HUES48 (cell line): ENCODE measurements around the gene PEAK1.

Source experiments
- H3K27ac ChIP-seq: one replicate; pipeline ENCODE4 v1.7.0; 2013; ENCODE audit warnings: low read depth, low read length, inconsistent platforms
- H3K27me3 ChIP-seq: 2 replicates; pipeline ENCODE4 v1.6.1; 2013; ENCODE audit warnings: mild to moderate bottlenecking, low read length; ENCODE audit not compliant: control insufficient read depth, insufficient read depth
- H3K36me3 ChIP-seq: 2 replicates; pipeline ENCODE4 v1.6.1; 2013; ENCODE audit warnings: low read length; ENCODE audit not compliant: control insufficient read depth, insufficient read depth
- H3K4me1 ChIP-seq: 2 replicates; pipeline ENCODE4 v1.6.1; 2013; ENCODE audit warnings: mild to moderate bottlenecking, low read length; ENCODE audit not compliant: control insufficient read depth, insufficient read depth
- H3K4me3 ChIP-seq: 2 replicates; pipeline ENCODE4 v1.5.1; 2013; ENCODE audit warnings: mild to moderate bottlenecking, low read depth, low read length
- H3K9ac ChIP-seq: 2 replicates; pipeline ENCODE4 v1.6.1; 2013; ENCODE audit warnings: mild to moderate bottlenecking, low read depth, low read length, moderate library complexity
- H3K9me3 ChIP-seq: 2 replicates; pipeline ENCODE4 v1.6.1; 2013; ENCODE audit warnings: low read length; ENCODE audit not compliant: control insufficient read depth, insufficient read depth

PEAK1 gene

DNA sequence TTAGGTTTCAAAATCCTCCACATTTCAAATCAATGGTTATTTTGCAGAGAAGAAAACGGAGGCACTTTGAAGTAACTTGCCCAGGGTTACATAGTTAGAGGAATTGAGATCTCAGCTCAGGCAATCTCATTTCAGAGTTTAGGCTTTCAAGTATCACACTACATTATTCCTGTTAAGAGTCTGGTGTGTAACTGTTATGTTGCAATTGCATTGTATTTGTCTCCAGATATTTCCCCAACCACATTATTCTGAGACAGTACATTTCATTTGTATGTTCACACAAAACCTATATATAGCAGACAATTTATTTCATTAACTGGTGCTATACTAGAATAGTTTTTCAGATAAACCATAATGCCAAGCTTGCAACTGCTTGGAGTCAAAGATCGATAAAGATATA, 194.8 kb downstream of the PEAK1 start:
- H3K36me3 ChIP-seq, result no peaks in the 10 kb centered on the region
- no peak overlapping the region for H3K4me3 ChIP-seq
- no peaks in the 10 kb centered on the region for H3K9me3 ChIP-seq
- no peaks in the 10 kb centered on the region for H3K27me3 ChIP-seq
- H3K9ac ChIP-seq, result no peak overlapping the region
- peaks cover 19% of the 10 kb centered on the region for H3K4me1 ChIP-seq
- no peak overlapping the region for H3K27ac ChIP-seq

DNA sequence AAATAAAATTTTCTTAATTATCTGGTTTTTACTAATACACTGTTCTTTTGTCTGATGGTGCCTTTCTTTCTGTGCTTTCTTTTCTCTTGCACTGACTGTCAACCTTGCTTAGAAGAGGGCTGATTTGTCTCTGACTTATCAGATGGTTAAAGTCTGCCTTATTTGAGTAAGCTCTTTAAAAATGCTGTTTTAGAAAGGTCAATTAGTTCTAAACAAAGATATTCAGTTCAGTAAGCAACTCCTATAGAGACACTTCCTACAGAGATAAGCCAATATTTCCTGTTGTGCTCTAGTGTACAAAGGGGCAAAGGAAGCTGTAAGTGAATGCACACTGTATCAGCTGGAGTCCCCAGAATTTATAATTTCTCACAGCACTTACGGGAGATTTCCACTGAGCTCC, 195.6 kb downstream of the PEAK1 start:
- H3K27me3 ChIP-seq, result no peaks in the 10 kb centered on the region
- H3K36me3 ChIP-seq, result no peaks in the 10 kb centered on the region
- H3K27ac ChIP-seq, result peak overlapping the region; percentile 59
- H3K4me3 ChIP-seq, result no peak overlapping the region
- no peaks in the 10 kb centered on the region for H3K9me3 ChIP-seq
- peaks cover 26% of the 10 kb centered on the region for H3K4me1 ChIP-seq
- no peak overlapping the region for H3K9ac ChIP-seq

DNA sequence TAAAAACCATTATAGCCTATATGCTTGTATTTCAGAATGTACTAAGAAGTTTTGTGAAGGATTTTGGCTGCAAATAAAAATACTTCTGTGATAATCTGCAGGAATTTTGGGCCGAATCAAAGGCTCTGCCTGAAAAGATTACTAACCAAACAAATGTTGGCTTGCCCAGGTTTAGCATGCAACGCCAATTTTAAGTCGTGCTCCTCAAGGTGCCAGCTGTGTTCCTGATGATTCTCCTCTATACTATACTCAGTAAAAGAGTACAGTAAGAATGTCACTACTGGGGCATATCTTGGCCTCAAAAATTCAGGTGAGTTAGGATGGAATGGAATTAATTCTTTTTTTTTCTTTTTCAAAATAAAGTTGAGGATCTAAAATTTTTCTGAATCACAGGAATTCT, 198.2 kb downstream of the PEAK1 start:
- Histone ChIP-seq H3K27ac (no peak overlapping the region), H3K4me1 (peaks cover 28% of the 10 kb centered on the region), H3K27me3 (no peaks in the 10 kb centered on the region), H3K4me3 (no peak overlapping the region), H3K9ac (no peak overlapping the region), H3K9me3 (no peaks in the 10 kb centered on the region), H3K36me3 (no peaks in the 10 kb centered on the region)

DNA sequence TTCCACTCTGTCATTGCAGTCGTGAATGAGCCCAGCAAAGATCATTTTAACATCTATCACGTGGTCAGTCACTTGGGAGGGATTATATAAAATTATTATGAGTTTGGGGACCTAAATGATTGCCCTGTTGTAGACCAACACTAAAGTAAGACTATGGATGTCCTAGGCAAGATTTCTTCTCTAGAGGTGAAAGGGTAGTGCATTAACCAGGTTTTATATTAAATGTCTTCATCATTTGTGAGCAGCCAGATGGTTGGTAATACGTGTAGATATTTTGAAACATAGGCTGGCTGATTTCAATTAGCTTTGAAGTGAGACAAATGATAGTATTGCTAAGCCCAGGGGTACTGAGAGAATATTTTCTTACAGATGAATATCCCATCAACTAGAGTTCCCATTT, 198.7 kb downstream of the PEAK1 start:
- Histone ChIP-seq H3K27ac (no peak overlapping the region), H3K36me3 (no peaks in the 10 kb centered on the region), H3K4me3 (no peak overlapping the region), H3K4me1 (peaks cover 26% of the 10 kb centered on the region), H3K27me3 (no peaks in the 10 kb centered on the region), H3K9ac (no peak overlapping the region), H3K9me3 (no peaks in the 10 kb centered on the region)

DNA sequence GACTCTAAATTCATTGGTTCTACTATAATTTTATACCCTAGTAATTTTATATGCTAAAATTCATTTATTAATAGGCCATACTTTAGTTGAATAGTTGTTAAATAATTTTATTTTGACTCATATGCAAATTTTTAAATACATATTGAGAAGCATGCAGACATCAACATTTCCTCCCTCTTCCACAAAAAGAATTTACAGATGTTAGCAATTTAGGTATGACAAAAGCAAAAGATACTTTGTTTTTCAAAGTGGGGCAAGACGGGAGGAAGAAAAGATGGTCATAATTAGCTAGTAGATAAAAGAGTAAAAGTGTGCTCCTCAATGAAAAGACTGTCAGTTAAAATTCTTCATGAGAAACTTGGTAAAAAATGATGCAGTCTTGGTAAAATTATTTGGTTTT, 200.1 kb downstream of the PEAK1 start:
- no peaks in the 10 kb centered on the region for H3K36me3 ChIP-seq
- H3K4me3 ChIP-seq, result no peak overlapping the region
- H3K27ac ChIP-seq, result no peak overlapping the region
- peaks cover 26% of the 10 kb centered on the region for H3K4me1 ChIP-seq
- H3K9me3 ChIP-seq, result no peaks in the 10 kb centered on the region
- H3K27me3 ChIP-seq, result no peaks in the 10 kb centered on the region
- H3K9ac ChIP-seq, result no peak overlapping the region

DNA sequence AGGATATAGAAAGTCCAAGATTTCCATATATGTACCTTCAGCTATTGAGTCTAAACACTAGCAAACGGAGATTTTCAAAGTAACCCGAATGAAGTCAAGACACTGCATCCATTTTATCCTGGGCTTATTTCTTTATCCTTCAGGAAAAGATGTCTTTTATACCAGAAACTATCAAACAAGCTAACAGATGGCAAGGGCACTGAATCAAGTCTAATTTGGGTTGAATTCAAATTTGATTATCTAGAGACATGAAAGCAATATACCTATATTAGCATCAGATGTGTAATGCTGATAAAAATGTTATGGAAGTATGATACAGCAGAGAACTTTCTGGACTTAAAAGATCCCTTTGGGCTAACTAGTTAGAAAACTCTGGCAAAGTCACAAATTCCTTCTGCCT, 210.7 kb downstream of the PEAK1 start:
- Histone ChIP-seq H3K27ac (no peak overlapping the region), H3K36me3 (no peaks in the 10 kb centered on the region), H3K4me3 (no peak overlapping the region), H3K9ac (no peak overlapping the region), H3K4me1 (no peaks in the 10 kb centered on the region), H3K27me3 (no peaks in the 10 kb centered on the region), H3K9me3 (no peaks in the 10 kb centered on the region)

DNA sequence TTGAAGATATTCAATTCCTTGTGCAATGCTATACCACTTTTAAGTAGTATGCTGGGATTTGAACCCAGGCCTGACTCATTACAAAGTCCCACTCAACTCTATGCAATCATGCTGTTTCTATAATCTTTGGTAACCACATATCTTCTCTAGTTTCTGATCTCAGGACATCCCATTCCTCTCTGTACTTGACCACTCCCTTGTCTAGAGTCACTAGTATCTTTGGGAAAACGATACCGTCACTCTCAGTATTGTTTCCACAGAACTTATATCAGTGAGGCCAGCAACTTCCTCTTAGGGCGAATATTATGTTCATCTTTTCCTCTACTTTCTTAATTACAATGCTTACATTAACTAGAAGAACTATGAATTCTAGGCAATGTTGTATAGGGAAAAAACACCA, 211.7 kb downstream of the PEAK1 start:
- no peak overlapping the region for H3K4me3 ChIP-seq

DNA sequence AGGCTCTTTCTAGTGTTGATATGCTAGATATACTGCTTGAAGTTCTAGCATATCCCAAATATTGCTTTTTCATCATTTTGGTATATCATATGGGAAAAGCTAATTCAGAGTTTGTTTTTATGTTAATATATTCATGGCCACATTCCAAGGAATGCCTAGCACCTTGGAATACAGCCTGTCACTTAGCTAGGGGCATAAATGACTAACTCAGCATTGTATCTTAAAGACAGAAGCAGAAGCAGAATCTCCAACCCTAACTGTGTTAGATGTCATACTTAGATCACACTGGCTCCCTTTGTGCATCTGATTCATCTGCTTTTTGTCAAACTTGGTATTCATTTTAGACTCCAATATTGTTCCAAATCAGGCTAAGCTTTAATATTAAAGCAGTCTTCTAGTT, 218.2 kb downstream of the PEAK1 start:
- H3K9ac ChIP-seq, result no peak overlapping the region
- H3K4me3 ChIP-seq, result no peak overlapping the region
- no peak overlapping the region for H3K27ac ChIP-seq
- H3K9me3 ChIP-seq, result no peaks in the 10 kb centered on the region
- no peaks in the 10 kb centered on the region for H3K4me1 ChIP-seq
- H3K27me3 ChIP-seq, result no peaks in the 10 kb centered on the region
- H3K36me3 ChIP-seq, result no peaks in the 10 kb centered on the region

More for the DNA sequence above, 211.7 kb downstream of the PEAK1 start:
- Histone ChIP-seq H3K9ac (no peak overlapping the region), H3K4me1 (no peaks in the 10 kb centered on the region), H3K27ac (no peak overlapping the region), H3K27me3 (no peaks in the 10 kb centered on the region), H3K36me3 (no peaks in the 10 kb centered on the region), H3K9me3 (no peaks in the 10 kb centered on the region)

DNA sequence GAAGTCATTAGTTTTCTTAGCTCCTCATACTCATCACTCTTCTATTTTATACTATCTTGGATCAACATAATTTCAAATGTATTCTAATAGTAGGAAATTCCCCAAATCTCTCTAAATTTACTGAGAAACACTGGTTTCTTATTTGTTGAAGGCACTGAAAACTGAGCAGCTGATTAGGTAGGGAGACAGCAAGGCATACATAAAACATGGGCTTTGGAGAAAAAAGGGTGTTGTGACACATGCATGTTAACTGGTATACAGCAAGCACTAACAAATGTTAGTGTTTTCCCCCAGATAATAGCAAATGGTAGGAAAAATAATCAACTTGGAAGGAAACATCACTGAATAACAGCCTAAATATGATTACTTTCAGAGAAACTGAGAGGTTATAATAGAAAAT, 223.5 kb downstream of the PEAK1 start:
- Histone ChIP-seq H3K27ac (no peak overlapping the region), H3K36me3 (no peaks in the 10 kb centered on the region), H3K27me3 (no peaks in the 10 kb centered on the region), H3K9ac (no peak overlapping the region), H3K9me3 (no peaks in the 10 kb centered on the region), H3K4me1 (no peaks in the 10 kb centered on the region), H3K4me3 (no peak overlapping the region)

DNA sequence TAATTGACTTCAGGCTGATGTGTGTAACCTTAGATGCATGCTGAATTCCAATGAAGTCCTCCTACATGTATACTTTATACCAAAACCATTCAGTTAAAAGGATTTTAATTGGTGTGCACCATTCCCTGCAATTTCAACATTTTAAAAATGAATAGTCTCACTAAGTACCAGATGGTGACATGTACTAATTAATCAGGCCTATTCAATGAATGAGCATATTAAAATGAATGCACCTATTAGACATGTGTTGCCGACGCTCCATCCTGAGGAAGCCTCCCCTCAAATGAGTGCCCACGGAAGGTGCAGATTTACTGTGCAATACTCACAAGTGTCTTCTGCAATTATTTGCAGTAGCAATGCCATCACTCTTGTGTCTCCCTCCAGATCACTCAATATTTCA, 224.3 kb downstream of the PEAK1 start:
- Histone ChIP-seq H3K36me3 (no peaks in the 10 kb centered on the region), H3K4me3 (no peak overlapping the region), H3K27me3 (no peaks in the 10 kb centered on the region), H3K9ac (no peak overlapping the region), H3K9me3 (no peaks in the 10 kb centered on the region), H3K4me1 (no peaks in the 10 kb centered on the region), H3K27ac (no peak overlapping the region)

DNA sequence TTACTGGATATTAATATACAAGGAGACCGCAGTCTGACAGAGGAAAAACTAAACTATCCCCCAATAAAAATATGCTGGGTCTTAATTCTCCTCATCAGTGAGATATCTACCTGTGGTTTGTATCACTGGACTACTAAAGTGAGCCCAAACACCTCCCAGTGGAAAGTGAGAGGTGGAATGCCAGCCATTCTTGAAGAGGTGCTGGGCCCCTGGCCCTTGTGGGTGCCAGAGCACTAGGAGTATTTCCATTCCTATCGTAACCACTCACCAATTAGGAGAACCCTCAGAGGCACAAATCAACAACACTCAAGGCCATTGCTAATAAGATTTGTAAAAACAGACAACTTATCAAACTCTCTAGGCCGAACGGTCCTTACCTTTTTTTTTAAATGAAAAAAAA, 227.5 kb downstream of the PEAK1 start:
- Histone ChIP-seq H3K27me3 (no peaks in the 10 kb centered on the region), H3K36me3 (no peaks in the 10 kb centered on the region), H3K4me1 (no peaks in the 10 kb centered on the region), H3K9me3 (no peaks in the 10 kb centered on the region), H3K4me3 (no peak overlapping the region), H3K9ac (no peak overlapping the region), H3K27ac (no peak overlapping the region)

DNA sequence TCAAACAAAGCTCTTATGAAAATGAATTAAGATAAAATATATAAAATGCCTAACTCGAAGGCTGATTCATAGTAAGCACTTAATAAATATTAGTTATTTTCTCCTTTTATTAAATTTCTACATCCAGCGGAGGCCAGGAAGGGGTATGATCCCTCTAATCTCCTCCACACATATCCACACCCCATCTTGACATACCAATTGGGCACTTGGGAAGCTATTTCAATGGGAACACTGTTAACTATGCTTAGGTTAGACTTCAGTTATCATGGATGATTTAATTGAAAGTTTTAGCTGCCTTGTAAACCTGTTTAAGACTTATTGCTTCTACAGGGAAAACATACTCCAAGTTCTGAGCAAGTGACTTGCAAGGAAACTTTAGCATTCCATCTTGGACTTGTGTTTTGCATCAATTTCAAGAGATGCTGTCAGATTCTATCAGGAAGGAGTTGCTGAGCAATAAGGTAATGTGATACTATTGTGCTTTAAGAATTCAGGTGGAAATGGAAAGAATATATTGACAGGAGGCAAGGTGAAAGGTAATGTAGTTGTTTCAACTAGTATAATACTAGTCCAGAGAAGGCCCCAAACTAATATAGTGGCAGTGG, 228.6 kb downstream of the PEAK1 start:
- Histone ChIP-seq H3K4me3 (no peak overlapping the region), H3K9me3 (no peaks in the 10 kb centered on the region), H3K9ac (no peak overlapping the region), H3K4me1 (0 out of 2 replicates have a peak, but pooled peaks cover 3% of the 10 kb centered on the region), H3K27ac (no peak overlapping the region), H3K36me3 (no peaks in the 10 kb centered on the region), H3K27me3 (no peaks in the 10 kb centered on the region)
